Neuronal stem cell (in vitro differentiated cells): ENCODE results near the gene HSPB9.

Experiments used
- DNase-seq: peaks from one replicate; pipeline ENCODE4 v3.0.0-alpha.2; 2013; ENCODE audit warnings: low spot score
- H2AFZ ChIP-seq: one replicate; pipeline ENCODE4 v1.6.1; 2013; ENCODE audit warnings: mild to moderate bottlenecking, low read length, inconsistent platforms
- H2AK5ac ChIP-seq: 2 replicates; pipeline ENCODE4 v1.6.1; 2013; ENCODE audit warnings: low read depth, mild to moderate bottlenecking, inconsistent platforms, low read length, moderate library complexity, mixed read lengths
- H2BK120ac ChIP-seq: 2 replicates; pipeline ENCODE4 v1.6.1; 2013; ENCODE audit warnings: low read depth, mild to moderate bottlenecking, inconsistent platforms, low read length, moderate library complexity, mixed read lengths
- H2BK12ac ChIP-seq: one replicate; pipeline ENCODE4 v1.6.1; 2013; ENCODE audit warnings: low read length, inconsistent platforms
- H2BK15ac ChIP-seq: 2 replicates; pipeline ENCODE4 v1.6.1; 2013; ENCODE audit warnings: mild to moderate bottlenecking, low read length, inconsistent platforms, mixed read lengths
- H2BK5ac ChIP-seq: one replicate; pipeline ENCODE4 v1.6.1; 2013; ENCODE audit warnings: inconsistent platforms, mild to moderate bottlenecking, low read length, moderate library complexity
- H3K14ac ChIP-seq: one replicate; pipeline ENCODE4 v1.6.1; 2013; ENCODE audit warnings: low read length, inconsistent platforms
- H3K18ac ChIP-seq: 2 replicates; pipeline ENCODE4 v1.6.1; 2013; ENCODE audit warnings: low read length, inconsistent platforms
- H3K23ac ChIP-seq: 2 replicates; pipeline ENCODE4 v1.6.1; 2013; ENCODE audit warnings: low read depth, mild to moderate bottlenecking, mixed read lengths, low read length, inconsistent platforms; ENCODE audit not compliant: poor library complexity
- H3K27ac ChIP-seq: replicated peaks from 3 replicates; pipeline ENCODE4 v1.5.1; 2013; ENCODE audit warnings: low read length, inconsistent platforms
- H3K27me3 ChIP-seq, 3 experiments: 2 replicates each; pipeline ENCODE4 v1.6.1; 2013; ENCODE audit warnings: low read length in 3 of 3, mild to moderate bottlenecking in 2 of 3, inconsistent platforms in 1 of 3, low read depth in 1 of 3, mixed read lengths in 1 of 3, moderate library complexity in 1 of 3; ENCODE audit not compliant: control insufficient read depth in 3 of 3, insufficient read depth in 3 of 3
- H3K36me3 ChIP-seq, 2 donors: replicated peaks in 1 of 2; 2 replicates each; pipeline ENCODE4 v1.6.1; 2013; ENCODE audit warnings: low read length in 2 of 2; ENCODE audit not compliant: control insufficient read depth in 2 of 2, insufficient read depth in 2 of 2
- H3K4ac ChIP-seq: 2 replicates; pipeline ENCODE4 v1.6.1; 2013; ENCODE audit warnings: inconsistent platforms, mild to moderate bottlenecking, low read length, moderate library complexity
- H3K4me1 ChIP-seq, 2 donors: 1 replicate in 1 of 2; 2 replicates in 1 of 2; pipeline ENCODE4 v1.6.1; 2013; ENCODE audit warnings: low read length in 2 of 2, low read depth in 1 of 2; ENCODE audit not compliant: control insufficient read depth in 2 of 2, insufficient read depth in 1 of 2
- H3K4me2 ChIP-seq: one replicate; pipeline ENCODE4 v1.6.1; 2013; ENCODE audit warnings: mild to moderate bottlenecking, low read length, inconsistent platforms; ENCODE audit not compliant: insufficient read depth, poor library complexity, severe bottlenecking
- H3K4me3 ChIP-seq, 2 donors: 2 replicates each; pipeline ENCODE4 v1.5.1; 2013; ENCODE audit warnings: low read length in 2 of 2, mild to moderate bottlenecking in 2 of 2, inconsistent platforms in 1 of 2, moderate library complexity in 1 of 2
- H3K79me1 ChIP-seq: one replicate; pipeline ENCODE4 v1.6.1; 2013; ENCODE audit warnings: low read depth, mild to moderate bottlenecking, inconsistent platforms, low read length, moderate library complexity
- H3K9ac ChIP-seq: one replicate; pipeline ENCODE4 v1.6.1; 2013; ENCODE audit warnings: mild to moderate bottlenecking, low read depth, low read length, inconsistent platforms; ENCODE audit not compliant: poor library complexity
- H3K9me3 ChIP-seq, 2 donors: replicated peaks in 1 of 2; 2 replicates each; pipeline versions ENCODE3 to v1.6.1; 2013; ENCODE audit warnings: low read length in 2 of 2, mild to moderate bottlenecking in 2 of 2, inconsistent platforms in 1 of 2, low read depth in 1 of 2, mixed read lengths in 1 of 2, moderate library complexity in 1 of 2; ENCODE audit not compliant: control insufficient read depth in 2 of 2, insufficient read depth in 1 of 2
- H4K8ac ChIP-seq: one replicate; pipeline ENCODE4 v1.6.1; 2013; ENCODE audit warnings: low read depth, mild to moderate bottlenecking, inconsistent platforms, low read length, moderate library complexity
- H4K91ac ChIP-seq: one replicate; pipeline ENCODE4 v1.6.1; 2013; ENCODE audit warnings: low read length, low read depth, mild to moderate bottlenecking, inconsistent platforms; ENCODE audit not compliant: poor library complexity
- WGBS, 2 donors: extraction: QIAGEN DNeasy Blood & Tissue Kit; methylation state at CpG; one replicate each; pipeline ENCODE4 v1.1.7; 2013; ENCODE audit warnings: missing lambda C conversion rate in 2 of 2, mixed read lengths in 1 of 2; ENCODE audit not compliant: insufficient read length in 2 of 2, insufficient replicate concordance in 1 of 2; ENCODE audit errors: extremely low coverage in 2 of 2; 5-methylcytosine and 5-hydroxymethylcytosine counted together

The HSPB9 gene

GRCh38 chr17:42110301-42111264 lies 12.0 kb upstream of the HSPB9 start:
- peak overlapping the region; percentile 84 for H2AK5ac ChIP-seq
- peak overlapping the region; percentile 58 for H2BK15ac ChIP-seq
- H2BK5ac ChIP-seq, result no peak overlapping the region
- H2AFZ ChIP-seq, result no peak overlapping the region
- H2BK12ac ChIP-seq, result no peak overlapping the region
- no peak overlapping the region for H4K8ac ChIP-seq
- H4K91ac ChIP-seq, result no peak overlapping the region
- peak overlapping the region; percentile 56 for H3K14ac ChIP-seq
- H3K27me3 ChIP-seq, result peaks cover 0 to 22% (median 2%) of the 10 kb centered on the region in 3 experiments
- H3K9me3 ChIP-seq, result no peaks in the 10 kb centered on the region
- peak overlapping the region; percentile 57 for H3K18ac ChIP-seq
- peaks cover 8 to 25% of the 10 kb centered on the region in 2 donors for H3K36me3 ChIP-seq
- H3K27ac ChIP-seq, result no peak overlapping the region
- WGBS, 2 donors, result no CpG with 5 or more reads among the region's 18 CpGs
- H3K79me1 ChIP-seq, result peaks cover 2% of the 10 kb centered on the region
- no peak overlapping the region for H3K4me3 ChIP-seq
- H3K4me1 ChIP-seq, result peaks cover 4 to 5% of the 10 kb centered on the region in 2 donors
- DNase-seq, result no peak
- no peak overlapping the region for H3K4me2 ChIP-seq
- H3K4ac ChIP-seq, result no peak overlapping the region
- H3K23ac ChIP-seq, result peak overlapping the region; percentile 31
- no peak overlapping the region for H2BK120ac ChIP-seq
- H3K9ac ChIP-seq, result peak overlapping the region; percentile 44

GRCh38 chr17:42111265-42111636 lies 11.4 kb upstream of the HSPB9 start:
- peak overlapping the region; percentile 53 for H3K4ac ChIP-seq
- H2BK5ac ChIP-seq, result peak overlapping the region; percentile 39
- H3K4me1 ChIP-seq, result peaks cover 4 to 5% of the 10 kb centered on the region in 2 donors
- peaks cover 2% of the 10 kb centered on the region for H3K79me1 ChIP-seq
- peaks cover 0 to 17% (median 3%) of the 10 kb centered on the region in 3 experiments for H3K27me3 ChIP-seq
- H3K4me2 ChIP-seq, result no peak overlapping the region
- peak overlapping the region; percentile 28 for H3K18ac ChIP-seq
- peak overlapping the region; percentile 73 for H3K23ac ChIP-seq
- peak overlapping the region; percentile 49 for H2BK15ac ChIP-seq
- H3K27ac ChIP-seq, result no peak overlapping the region
- no CpG with 5 or more reads among the region's 11 CpGs for WGBS, 2 donors
- no peaks in the 10 kb centered on the region for H3K9me3 ChIP-seq
- H3K4me3 ChIP-seq, result no peak overlapping the region
- DNase-seq, result no peak
- H2AK5ac ChIP-seq, result peak overlapping the region; percentile 84
- H4K8ac ChIP-seq, result no peak overlapping the region
- no peak overlapping the region for H2AFZ ChIP-seq
- H3K9ac ChIP-seq, result no peak overlapping the region
- no peak overlapping the region for H2BK120ac ChIP-seq
- no peak overlapping the region for H2BK12ac ChIP-seq
- H3K14ac ChIP-seq, result no peak overlapping the region
- H4K91ac ChIP-seq, result no peak overlapping the region
- peaks cover 11 to 32% of the 10 kb centered on the region in 2 donors for H3K36me3 ChIP-seq

GRCh38 chr17:42111871-42112551 lies 10.6 kb upstream of the HSPB9 start:
- no peaks in the 10 kb centered on the region for H3K9me3 ChIP-seq
- no peak overlapping the region for H4K91ac ChIP-seq
- no peak for DNase-seq
- H2BK5ac ChIP-seq, result peak overlapping the region; percentile 39
- WGBS, 2 donors, result no CpG with 5 or more reads among the region's 12 CpGs
- H3K36me3 ChIP-seq, result peaks cover 11 to 37% of the 10 kb centered on the region in 2 donors
- peaks cover 2% of the 10 kb centered on the region for H3K79me1 ChIP-seq
- peak overlapping the region; percentile 26 for H2AK5ac ChIP-seq
- peak overlapping the region; percentile 3 for H2BK12ac ChIP-seq
- H3K4me3 ChIP-seq, result no peak overlapping the region
- H3K27ac ChIP-seq, result no peak overlapping the region
- H2BK15ac ChIP-seq, result no peak overlapping the region
- no peak overlapping the region for H3K14ac ChIP-seq
- H3K23ac ChIP-seq, result peak overlapping the region; percentile 73
- no peak overlapping the region for H2AFZ ChIP-seq
- no peak overlapping the region for H3K18ac ChIP-seq
- H3K4me1 ChIP-seq, result peaks cover 4 to 5% of the 10 kb centered on the region in 2 donors
- peak overlapping the region; percentile 25 for H3K4me2 ChIP-seq
- H3K4ac ChIP-seq, result no peak overlapping the region
- H4K8ac ChIP-seq, result no peak overlapping the region
- no peak overlapping the region for H2BK120ac ChIP-seq
- peaks cover 0 to 13% (median 2%) of the 10 kb centered on the region in 3 experiments for H3K27me3 ChIP-seq
- H3K9ac ChIP-seq, result no peak overlapping the region
